GM19467 (cell line): ENCODE data around the gene CTSF.
"Not testable (repeated sequence)": the region's sequence is repeated elsewhere in the genome, so short reads cannot be mapped to it uniquely, and the experiment has no call there.

Source experiments
- ATAC-seq: cut with Tn5 transposase; IDR thresholded peaks from one replicate; pipeline ENCODE4 v1.9.1; 2021; ENCODE audit warnings: mild to moderate bottlenecking, moderate library complexity; ENCODE audit not compliant: unreplicated experiment

The CTSF gene

GRCh38 chr11:66540598-66540997 is 27.8 kb downstream of the CTSF start:
- not testable (repeated sequence) for ATAC-seq

GRCh38 chr11:66539870-66540213 is 28.6 kb downstream of the CTSF start:
- no peak for ATAC-seq

- no peak for ATAC-seq
Measured at GRCh38 chr11:66539170-66539869, 29.1 kb downstream of the CTSF start.

GRCh38 chr11:66532784-66533183 is 35.6 kb downstream of the CTSF start:
- no peak for ATAC-seq

- ATAC-seq = no peak
Measured at GRCh38 chr11:66531841-66532240, 36.6 kb downstream of the CTSF start.

GRCh38 chr11:66530927-66531709 is 37.3 kb downstream of the CTSF start:
- no peak for ATAC-seq

GRCh38 chr11:66529655-66530054 is 38.8 kb downstream of the CTSF start:
- no peak for ATAC-seq

GRCh38 chr11:66529069-66529468 is 39.3 kb downstream of the CTSF start:
- ATAC-seq = no peak

GRCh38 chr11:66524304-66525040 is 43.9 kb downstream of the CTSF start:
- ATAC-seq = no peak

GRCh38 chr11:66523611-66524010 is 44.8 kb downstream of the CTSF start:
- ATAC-seq = no peak
